Measurements from ENCODE around the gene ARAP1.

ARAP1 gene

GRCh38 chr11:72711141-72711540 is 41.1 kb downstream of the ARAP1 start:
- no peak for TF ChIP-seq SPI1 (IDR thresholded peaks at IDR 0.05; ENCODE audit: borderline replicate concordance, low read depth)
- TF ChIP-seq CTCF (IDR thresholded peaks at IDR 0.05; ENCODE audit: insufficient read depth, low read length): no peak
- no peak for TF ChIP-seq GABPA (IDR thresholded peaks at IDR 0.05; ENCODE audit: low read depth)
- TF ChIP-seq REST (IDR thresholded peaks at IDR 0.05; ENCODE audit: insufficient replicate concordance, low read depth): no peak
- H3K4me3 ChIP-seq (replicated peaks; ENCODE audit: insufficient read depth, low read length): no peak overlapping the region

GRCh38 chr11:72710278-72710677 is 41.9 kb downstream of the ARAP1 start:
- H3K27ac ChIP-seq (replicated peaks): no peak overlapping the region
- no peak overlapping the region for H3K4me3 ChIP-seq (replicated peaks; ENCODE audit: insufficient read depth, low read length)
- DNase-seq (ENCODE audit: low read depth in 1 of 2, low spot score in 1 of 2): no peak
- TF ChIP-seq CTCF (IDR thresholded peaks at IDR 0.05; ENCODE audit: insufficient read depth, low read length) (no peak), POLR2AphosphoS5 (IDR thresholded peaks at IDR 0.05; ENCODE audit: low read depth) (no peak), REST (IDR thresholded peaks at IDR 0.05; ENCODE audit: insufficient replicate concordance, low read depth) (no peak), GABPA (IDR thresholded peaks at IDR 0.05; ENCODE audit: low read depth) (no peak)
- H3K27me3 ChIP-seq (ENCODE audit: insufficient read depth, poor library complexity, severe bottlenecking): no peaks in the 10 kb centered on the region

More at GRCh38 chr11:72711141-72711540, 41.1 kb downstream of the ARAP1 start:
- no peaks in the 10 kb centered on the region for H3K27me3 ChIP-seq (ENCODE audit: insufficient read depth, poor library complexity, severe bottlenecking)
- DNase-seq (ENCODE audit: low read depth in 1 of 2, low spot score in 1 of 2): no peak
- H3K27ac ChIP-seq (replicated peaks): no peak overlapping the region

- no peak for DNase-seq (ENCODE audit: low read depth in 1 of 2, low spot score in 1 of 2)
- H3K27me3 ChIP-seq (ENCODE audit: insufficient read depth, poor library complexity, severe bottlenecking): no peaks in the 10 kb centered on the region
- no peak overlapping the region for H3K27ac ChIP-seq (replicated peaks)
- no peak overlapping the region for H3K4me3 ChIP-seq (replicated peaks; ENCODE audit: insufficient read depth, low read length)
- no peak for TF ChIP-seq CTCF (IDR thresholded peaks at IDR 0.05; ENCODE audit: insufficient read depth, low read length)
- no peak for TF ChIP-seq REST (IDR thresholded peaks at IDR 0.05; ENCODE audit: insufficient replicate concordance, low read depth)
- TF ChIP-seq GABPA (IDR thresholded peaks at IDR 0.05; ENCODE audit: low read depth): no peak
- no peak for TF ChIP-seq SPI1 (IDR thresholded peaks at IDR 0.05; ENCODE audit: borderline replicate concordance, low read depth)
- TF ChIP-seq POLR2AphosphoS5 (IDR thresholded peaks at IDR 0.05; ENCODE audit: low read depth): no peak
Measured at GRCh38 chr11:72709478-72710238, 42.5 kb downstream of the ARAP1 start.
